SU-DHL-6 (cell line): ENCODE results near the gene BTG3.

Experiments
- H2AFZ ChIP-seq: fragments of 200-600 bp; sonication (generic); 2 replicates; pipeline ENCODE4 v1.6.1; 2014; ENCODE audit warnings: low read depth, mild to moderate bottlenecking, moderate library complexity, mixed read lengths, antibody characterized with exemption, low read length; ENCODE audit not compliant: severe bottlenecking
- H3F3A ChIP-seq: fragments of 200-600 bp; shearing (Covaris generic); 2 replicates; pipeline ENCODE4 v1.6.0; 2016; ENCODE audit warnings: antibody characterized with exemption, mild to moderate bottlenecking; ENCODE audit not compliant: insufficient read depth
- H3K27ac ChIP-seq: fragments of 200-600 bp; sonication (generic); 2 replicates; pipeline ENCODE4 v1.5.1; 2016; ENCODE audit warnings: low read depth, mild to moderate bottlenecking, low read length, moderate library complexity, mixed read lengths
- H3K27me3 ChIP-seq: fragments of 200-600 bp; sonication (generic), shearing (Covaris generic); 2 replicates; pipeline ENCODE4 v1.6.0; 2014; ENCODE audit warnings: mild to moderate bottlenecking, low read length
- H3K36me3 ChIP-seq: fragments of 200-600 bp; sonication (generic); 2 replicates; pipeline ENCODE4 v1.6.1; 2014; ENCODE audit warnings: mild to moderate bottlenecking, low read length, mixed read lengths
- H3K4me2 ChIP-seq: fragments of 300-600, 200-600 bp; shearing (Covaris generic), sonication (generic); 2 replicates; pipeline ENCODE4 v1.6.0; 2014; ENCODE audit warnings: low read length, low read depth, mild to moderate bottlenecking; ENCODE audit not compliant: poor library complexity, severe bottlenecking
- H3K4me3 ChIP-seq: fragments of 200-600 bp; sonication (generic); 2 replicates; pipeline ENCODE4 v1.5.1; 2014; ENCODE audit warnings: antibody characterized with exemption, low read length, mild to moderate bottlenecking, mixed read lengths; ENCODE audit not compliant: insufficient read depth, poor library complexity, severe bottlenecking
- H3K79me2 ChIP-seq: fragments of 200-600 bp; sonication (generic); 2 replicates; pipeline ENCODE4 v1.6.1; 2014; ENCODE audit warnings: mild to moderate bottlenecking, low read length, moderate library complexity; ENCODE audit not compliant: insufficient read depth
- H3K9ac ChIP-seq: fragments of 200-600 bp; sonication (generic); 2 replicates; pipeline ENCODE4 v1.7.0; 2014; ENCODE audit warnings: mild to moderate bottlenecking, low read length
- H3K9me2 ChIP-seq: fragments of 200-600 bp; sonication (generic); replicated peaks from 2 replicates; pipeline ENCODE4 v1.6.1; 2014; ENCODE audit warnings: low read length; ENCODE audit not compliant: insufficient read depth
- H3K9me3 ChIP-seq: fragments of 200-600 bp; sonication (generic); 2 replicates; pipeline ENCODE4 v1.6.1; 2014; ENCODE audit warnings: low read length, mixed read lengths; ENCODE audit not compliant: insufficient read depth
- H4K20me1 ChIP-seq: fragments of 200-600 bp; sonication (generic); 2 replicates; pipeline ENCODE4 v1.6.1; 2014; ENCODE audit warnings: low read depth, mild to moderate bottlenecking, antibody characterized with exemption, low read length, moderate library complexity, mixed read lengths
- CTCF ChIP-seq: fragments of 200-600 bp; sonication (generic); IDR thresholded peaks from one replicate; pipeline ENCODE4 v1.5.1; 2017; ENCODE audit warnings: antibody characterized with exemption, mild to moderate bottlenecking, low read length, moderate library complexity; ENCODE audit not compliant: insufficient read depth, poor library complexity, severe bottlenecking
- EZH2phosphoT487 ChIP-seq: fragments of 200-600 bp; sonication (generic), shearing (Covaris generic); conservative IDR thresholded peaks from 2 replicates; pipeline ENCODE4 v1.6.1; 2018; ENCODE audit warnings: mild to moderate bottlenecking, antibody characterized with exemption, low read length, moderate library complexity, mixed read lengths

Gene BTG3

DNA sequence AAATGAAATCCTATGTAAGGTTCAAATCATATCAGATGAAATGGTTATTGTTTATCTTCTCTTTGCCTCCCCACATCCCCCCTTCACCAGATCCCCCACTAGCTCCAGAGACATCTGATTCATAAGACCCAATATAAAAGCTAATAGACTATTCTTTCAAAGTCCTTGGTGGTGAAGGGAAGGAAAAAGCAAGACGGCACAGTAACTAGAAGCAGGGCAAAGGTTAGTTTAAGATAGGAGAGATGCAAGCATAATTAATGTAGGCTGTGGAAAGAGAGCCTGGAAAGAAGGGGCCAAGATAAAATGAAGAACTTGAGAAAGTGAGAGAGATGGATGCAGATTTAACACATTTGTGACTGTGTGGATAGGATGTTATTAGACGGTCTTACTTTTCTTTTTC lies 33.8 kb downstream of the BTG3 start:
- H2AFZ ChIP-seq = no peak overlapping the region
- no peaks in the 10 kb centered on the region for H3F3A ChIP-seq
- no peak for TF ChIP-seq EZH2phosphoT487
- no peak for TF ChIP-seq CTCF
- no peaks in the 10 kb centered on the region for H3K9me3 ChIP-seq
- no peaks in the 10 kb centered on the region for H3K79me2 ChIP-seq
- H4K20me1 ChIP-seq = no peaks in the 10 kb centered on the region
- H3K9me2 ChIP-seq = no peaks in the 10 kb centered on the region
- H3K4me3 ChIP-seq = no peak overlapping the region
- H3K27ac ChIP-seq = no peak overlapping the region
- no peaks in the 10 kb centered on the region for H3K27me3 ChIP-seq
- no peak overlapping the region for H3K9ac ChIP-seq
- no peak overlapping the region for H3K4me2 ChIP-seq
- H3K36me3 ChIP-seq = no peaks in the 10 kb centered on the region

GRCh38 chr21:17578162-17578561 lies 34.5 kb downstream of the BTG3 start:
- Histone ChIP-seq H3K4me2 (no peak overlapping the region), H3K79me2 (no peaks in the 10 kb centered on the region), H3K36me3 (no peaks in the 10 kb centered on the region), H2AFZ (no peak overlapping the region), H3F3A (no peaks in the 10 kb centered on the region), H3K9me3 (no peaks in the 10 kb centered on the region), H3K27ac (no peak overlapping the region), H3K27me3 (no peaks in the 10 kb centered on the region), H3K4me3 (no peak overlapping the region), H3K9me2 (no peaks in the 10 kb centered on the region), H4K20me1 (no peaks in the 10 kb centered on the region), H3K9ac (no peak overlapping the region)
- TF ChIP-seq EZH2phosphoT487 = no peak
- no peak for TF ChIP-seq CTCF

DNA sequence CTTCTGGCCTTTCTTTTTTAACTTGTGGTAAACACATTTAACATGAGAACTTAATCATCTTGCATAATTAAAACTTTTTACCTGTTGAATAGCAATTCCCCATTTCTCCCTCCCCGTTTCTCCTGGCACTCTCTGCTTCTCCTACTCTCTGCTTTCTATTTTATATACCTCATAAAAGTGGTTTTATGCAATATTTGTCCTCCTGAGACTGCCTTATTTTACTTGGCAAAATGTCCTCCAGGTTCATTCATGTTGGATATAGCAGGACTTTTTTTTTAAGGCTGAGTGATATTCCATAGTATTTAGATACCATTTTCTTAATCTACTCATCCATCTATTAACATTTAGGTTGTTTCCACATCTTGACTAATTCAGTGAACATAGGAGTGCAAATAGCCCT lies 35.0 kb downstream of the BTG3 start:
- TF ChIP-seq EZH2phosphoT487 (no peak), CTCF (no peak)
- Histone ChIP-seq H3K9me3 (no peaks in the 10 kb centered on the region), H3K36me3 (no peaks in the 10 kb centered on the region), H3K27ac (no peak overlapping the region), H3K9me2 (no peaks in the 10 kb centered on the region), H3K9ac (no peak overlapping the region), H4K20me1 (no peaks in the 10 kb centered on the region), H2AFZ (no peak overlapping the region), H3K4me3 (no peak overlapping the region), H3K79me2 (no peaks in the 10 kb centered on the region), H3F3A (no peaks in the 10 kb centered on the region), H3K27me3 (no peaks in the 10 kb centered on the region), H3K4me2 (no peak overlapping the region)
